Transverse colon (tissue), 3 donors: ENCODE results near the gene SLC25A13.

Experiments
- CTCF ChIP-seq, 5 experiments: fragments of 200-600 bp in 3 of 5; fragments of 450-650 bp in 2 of 5; sonication (generic) in 3 of 5; IDR thresholded peaks; 1 replicate in 2 of 5; 2 replicates in 3 of 5; pipeline ENCODE4 v1.5.1; 2016 to 2017; ENCODE audit warnings: antibody characterized with exemption in 5 of 5, inconsistent platforms in 3 of 5, mild to moderate bottlenecking in 2 of 5, moderate library complexity in 1 of 5
- EP300 ChIP-seq: sonication (generic); formaldehyde crosslinking; IDR thresholded peaks from one replicate; pipeline ENCODE4 v1.6.1; 2017; ENCODE audit warnings: antibody characterized with exemption, low read depth
- POLR2A ChIP-seq: fragments of 450-650 bp; IDR thresholded peaks from one replicate; pipeline ENCODE4 v1.6.1; 2016; ENCODE audit warnings: antibody characterized with exemption, mild to moderate bottlenecking, moderate library complexity

GRCh38 chr7:96182424-96183158, 139.3 kb downstream of the SLC25A13 start:
- TF ChIP-seq POLR2A (no peak), CTCF (IDR thresholded peaks at IDR 0.05) (no peak), EP300 (no peak)
